OCI-LY7 (cell line): ENCODE measurements around the gene NPM1. TPM values are rescaled to one million over a fixed set of nuclear protein-coding genes. Genes with fewer than 3 reads are reported as not detected.

Source experiments
- BruUV-seq: library from RNA; stranded (reverse); fragments of 400-500 nt; replicated peaks from 2 replicates; lab custom pipeline; 2021; lab: Mats Ljungman, UMichigan
- CTCF ChIA-PET: fragments of 300-600 bp; sonication (Branson Sonifier 250); formaldehyde crosslinking; loops from one replicate; lab custom pipeline; 2022; ENCODE audit warnings: antibody characterized with exemption; ENCODE audit not compliant: unreplicated experiment; lab: Charles Lee
- POLR2A ChIA-PET: fragments of 300-600 bp; sonication (Branson Sonifier 250); formaldehyde crosslinking; loops from one replicate; lab custom pipeline; 2022; ENCODE audit warnings: antibody characterized with exemption; lab: Charles Lee
- DNase-seq: peaks from one replicate; pipeline ENCODE4 v3.0.0-alpha.2; 2015; ENCODE audit warnings: low spot score
- H2AFZ ChIP-seq: fragments of 200-600 bp; sonication (generic), shearing (Covaris generic); 2 replicates; pipeline ENCODE4 v1.6.1; 2014; ENCODE audit warnings: mild to moderate bottlenecking, antibody characterized with exemption, low read length, moderate library complexity
- H3K27ac ChIP-seq: fragments of 200-600 bp; sonication (generic); 2 replicates; pipeline ENCODE4 v1.5.1; 2014; ENCODE audit warnings: mixed run types, low read depth, mild to moderate bottlenecking, moderate library complexity, low read length, inconsistent platforms; ENCODE audit not compliant: poor library complexity, severe bottlenecking
- H3K36me3 ChIP-seq: fragments of 200-600 bp; sonication (generic); 2 replicates; pipeline ENCODE4 v1.6.1; 2014; ENCODE audit warnings: mild to moderate bottlenecking, antibody characterized with exemption, low read length, moderate library complexity, mixed read lengths; ENCODE audit not compliant: insufficient read depth
- H3K4me1 ChIP-seq: fragments of 200-600 bp; sonication (generic); 2 replicates; pipeline ENCODE4 v1.5.1; 2014; ENCODE audit warnings: mild to moderate bottlenecking, low read length; ENCODE audit not compliant: insufficient read depth, poor library complexity, severe bottlenecking
- H3K4me2 ChIP-seq: fragments of 200-600 bp; sonication (generic); 2 replicates; pipeline ENCODE4 v1.6.1; 2014; ENCODE audit warnings: mild to moderate bottlenecking, low read length
- H3K4me3 ChIP-seq: fragments of 200-600 bp; sonication (generic); 2 replicates; pipeline ENCODE4 v1.5.1; 2014; ENCODE audit warnings: mild to moderate bottlenecking, low read depth, low read length; ENCODE audit not compliant: poor library complexity, severe bottlenecking
- H3K79me2 ChIP-seq: fragments of 200-600 bp; sonication (generic); 2 replicates; pipeline ENCODE4 v1.6.1; 2016; ENCODE audit warnings: low read depth, mild to moderate bottlenecking, low read length, moderate library complexity, mixed read lengths; ENCODE audit not compliant: insufficient read depth
- H3K9me2 ChIP-seq: fragments of 200-600 bp; sonication (generic); 2 replicates; pipeline ENCODE4 v1.6.1; 2016; ENCODE audit warnings: mild to moderate bottlenecking, low read length, mixed read lengths; ENCODE audit not compliant: insufficient read depth
- H3K9me3 ChIP-seq: fragments of 200-600 bp; sonication (generic); 2 replicates; pipeline ENCODE4 v1.6.1; 2014; ENCODE audit warnings: mild to moderate bottlenecking, mixed run types, low read length, mixed read lengths
- H4K20me1 ChIP-seq: fragments of 200-600 bp; sonication (generic); 2 replicates; pipeline ENCODE4 v1.6.1; 2014; ENCODE audit warnings: mild to moderate bottlenecking, antibody characterized with exemption, low read length, moderate library complexity, mixed read lengths; ENCODE audit not compliant: insufficient read depth
- CTCF ChIP-seq: fragments of 200-600 bp; sonication (generic); conservative IDR thresholded peaks from 2 replicates; pipeline ENCODE4 v1.5.1; 2014; ENCODE audit warnings: mild to moderate bottlenecking, antibody characterized with exemption, low read length, moderate library complexity, mixed read lengths
- EZH2phosphoT487 ChIP-seq: fragments of 200-600 bp; sonication (generic); IDR thresholded peaks from 2 replicates; pipeline ENCODE4 v1.6.1; 2018; ENCODE audit warnings: low read depth, borderline replicate concordance, mild to moderate bottlenecking, mixed run types, antibody characterized with exemption, low read length, moderate library complexity, mixed read lengths
- intact Hi-C: fragments of 100-400 bp; cut with micrococcal nuclease; formaldehyde crosslinking; loops from one replicate; pipeline ENCODE4 v1.10.0; 2022; ENCODE audit not compliant: unreplicated experiment
- total RNA-seq, 2 experiments: library from RNA; depleted of rRNA in 1 of 2; stranded (reverse); fragments of >200 nt in 1 of 2; shearing (Covaris generic) in 1 of 2; gene quantifications; 2 replicates each; pipeline ENCODE4 v1.2.3, GENCODE V29; 2014 to 2022

The NPM1 gene
- total RNA-seq, 2 experiments from 2014 or later, result 1,091 to 2,027 TPM

- TF ChIP-seq CTCF, result no peak
- no peak for TF ChIP-seq EZH2phosphoT487
- intact Hi-C loops, result no loop called here
- Histone ChIP-seq H3K79me2 (no peaks in the 10 kb centered on the region), H2AFZ (no peak overlapping the region), H3K27ac (no peak overlapping the region), H3K9me2 (no peaks in the 10 kb centered on the region), H3K4me2 (no peak overlapping the region), H3K4me1 (peaks cover 6% of the 10 kb centered on the region), H3K9me3 (no peaks in the 10 kb centered on the region), H4K20me1 (peaks cover 8% of the 10 kb centered on the region; the same call in 1 of the 2 replicates), H3K36me3 (no peaks in the 10 kb centered on the region), H3K4me3 (no peak overlapping the region)
- POLR2A ChIA-PET, result no interaction called here
- no TSS peak for BruUV-seq
- DNase-seq, result no peak
- CTCF ChIA-PET, result no interaction called here
Measured at GRCh38 chr5:171420431-171421241, 33.0 kb downstream of the NPM1 start.

- no peak for DNase-seq
- Histone ChIP-seq H2AFZ (no peak overlapping the region), H3K9me3 (no peaks in the 10 kb centered on the region), H3K4me3 (no peak overlapping the region), H3K9me2 (no peaks in the 10 kb centered on the region), H4K20me1 (peaks cover 8% of the 10 kb centered on the region; the same call in 1 of the 2 replicates), H3K27ac (no peak overlapping the region), H3K4me1 (peaks cover 6% of the 10 kb centered on the region), H3K4me2 (no peak overlapping the region), H3K79me2 (no peaks in the 10 kb centered on the region), H3K36me3 (no peaks in the 10 kb centered on the region)
- ChIA-PET POLR2A (no interaction called here), CTCF (no interaction called here)
- no TSS peak for BruUV-seq
- no peak for TF ChIP-seq CTCF
- TF ChIP-seq EZH2phosphoT487, result no peak
- intact Hi-C loops, result no loop called here
Measured at GRCh38 chr5:171421331-171422262, 33.9 kb downstream of the NPM1 start.
